WTC11 (cell line): ENCODE results near the gene AKIRIN1. TPM values are rescaled to one million over a fixed set of nuclear protein-coding genes. Genes with fewer than 3 reads are reported as not detected.
"Not testable (repeated sequence)": the region's sequence is repeated elsewhere in the genome, so short reads cannot be mapped to it uniquely, and the experiment has no call there.

Experiments used
- ATAC-seq: fragments of 200-7000 bp; cut with Tn5 transposase; 2 replicates; pipeline ENCODE4 v1.10.0; 2021; ENCODE audit warnings: mild to moderate bottlenecking, moderate library complexity
- CTCF ChIA-PET: fragments of 300-600 bp; sonication (Branson Sonifier 250); formaldehyde crosslinking; loops from one replicate; lab custom pipeline; 2021; ENCODE audit warnings: antibody characterized with exemption; lab: Charles Lee
- POLR2A ChIA-PET: fragments of 350-600 bp; sonication (Branson Sonifier 250); formaldehyde crosslinking; loops from one replicate; lab custom pipeline; 2021; ENCODE audit warnings: antibody characterized with exemption; lab: Charles Lee
- DNase-seq: peaks from one replicate; pipeline ENCODE4 v3.0.0; 2021; ENCODE audit warnings: low spot score
- H3K27ac Mint-ChIP-seq: 2 replicates; pipeline ENCODE4 v1.8.0; 2021; ENCODE audit warnings: mixed read lengths
- H3K27me3 Mint-ChIP-seq: 2 replicates; pipeline ENCODE4 v1.8.0; 2021; ENCODE audit warnings: low read depth, mild to moderate bottlenecking, moderate library complexity, mixed read lengths
- H3K36me3 Mint-ChIP-seq: 2 replicates; pipeline ENCODE4 v1.8.0; 2021; ENCODE audit warnings: mixed read lengths
- H3K4me1 Mint-ChIP-seq: 2 replicates; pipeline ENCODE4 v1.8.0; 2022; ENCODE audit warnings: mixed read lengths
- H3K4me3 Mint-ChIP-seq: 2 replicates; pipeline ENCODE4 v1.8.0; 2021; ENCODE audit warnings: mild to moderate bottlenecking, moderate library complexity, mixed read lengths
- H3K9me3 Mint-ChIP-seq: 2 replicates; pipeline ENCODE4 v1.8.0; 2021; ENCODE audit warnings: mixed read lengths
- CBFB ChIP-seq: sonication (generic); formaldehyde crosslinking; IDR thresholded peaks from 2 replicates; pipeline ENCODE4 v1.8.1; 2022; ENCODE audit warnings: mild to moderate bottlenecking, low read depth, missing genetic modification reagents
- E2F5 ChIP-seq: sonication (generic); formaldehyde crosslinking; IDR thresholded peaks from 2 replicates; pipeline ENCODE4 v1.8.1; 2022; ENCODE audit warnings: mild to moderate bottlenecking, moderate library complexity, missing genetic modification reagents
- ELF4 ChIP-seq: sonication (generic); formaldehyde crosslinking; IDR thresholded peaks from 2 replicates; pipeline ENCODE4 v1.8.1; 2022; ENCODE audit warnings: low read depth, mild to moderate bottlenecking, moderate library complexity, missing genetic modification reagents
- EMX1 ChIP-seq: fragments of 250-450 bp; sonication (Bioruptor Pico); IDR thresholded peaks from 2 replicates; pipeline ENCODE4 v1.8.0; 2021; ENCODE audit warnings: mild to moderate bottlenecking
- ETV6 ChIP-seq: sonication (generic); formaldehyde crosslinking; IDR thresholded peaks from 2 replicates; pipeline ENCODE4 v1.8.1; 2022; ENCODE audit warnings: mild to moderate bottlenecking, missing genetic modification reagents
- JAZF1 ChIP-seq: fragments of 250-450 bp; sonication (Bioruptor Pico); IDR thresholded peaks from 2 replicates; pipeline ENCODE4 v1.9.0; 2021; ENCODE audit warnings: moderate library complexity, mild to moderate bottlenecking, inconsistent platforms
- KAT7 ChIP-seq: sonication (generic); formaldehyde crosslinking; IDR thresholded peaks from 2 replicates; pipeline ENCODE4 v1.8.1; 2023; ENCODE audit warnings: missing genetic modification reagents, mild to moderate bottlenecking, borderline replicate concordance
- MAX ChIP-seq: sonication (generic); formaldehyde crosslinking; IDR thresholded peaks from 2 replicates; pipeline ENCODE4 v1.8.0; 2022; ENCODE audit warnings: mild to moderate bottlenecking, missing genetic modification reagents
- MXD4 ChIP-seq: fragments of 250-450 bp; sonication (Bioruptor Pico); IDR thresholded peaks from 2 replicates; pipeline ENCODE4 v1.8.0; 2021; ENCODE audit warnings: mild to moderate bottlenecking, moderate library complexity, borderline replicate concordance
- MYBL2 ChIP-seq: sonication (generic); formaldehyde crosslinking; IDR thresholded peaks from 2 replicates; pipeline ENCODE4 v1.8.1; 2023; ENCODE audit warnings: mild to moderate bottlenecking, moderate library complexity, missing genetic modification reagents
- RORB ChIP-seq: fragments of 250-450 bp; sonication (Bioruptor Pico); IDR thresholded peaks from 2 replicates; pipeline ENCODE4 v1.9.0; 2021; ENCODE audit warnings: mild to moderate bottlenecking
- ZMAT4 ChIP-seq: fragments of 250-450 bp; sonication (Bioruptor Pico); IDR thresholded peaks from 2 replicates; pipeline ENCODE4 v1.9.0; 2021; ENCODE audit warnings: mild to moderate bottlenecking
- ZNF317 ChIP-seq: sonication (generic); formaldehyde crosslinking; IDR thresholded peaks from 2 replicates; pipeline ENCODE4 v1.8.1; 2023; ENCODE audit warnings: low read depth, mild to moderate bottlenecking, moderate library complexity, missing genetic modification reagents, borderline replicate concordance
- ZNF416 ChIP-seq: fragments of 250-450 bp; sonication (Bioruptor Pico); IDR thresholded peaks from 2 replicates; pipeline ENCODE4 v1.9.0; 2021; ENCODE audit warnings: mild to moderate bottlenecking, inconsistent platforms
- total RNA-seq: library from RNA; stranded (reverse); gene quantifications from 3 replicates; pipeline ENCODE4 v1.2.3, GENCODE V29; 2021

Gene AKIRIN1
- total RNA-seq, 1 experiment from 2014 or later, result 183 TPM

- POLR2A ChIA-PET, H3K4me3 Mint-ChIP-seq: not testable (repeated sequence)
- H3K36me3 Mint-ChIP-seq, result peaks cover 20% of the 10 kb centered on the region
These were observed 12.9 kb upstream of the AKIRIN1 start for GRCh38 chr1:38978245-38978542.

GRCh38 chr1:38979380-38979779 lies 11.7 kb upstream of the AKIRIN1 start:
- CTCF ChIA-PET, H3K27ac Mint-ChIP-seq: not testable (repeated sequence)

More at GRCh38 chr1:38978245-38978542, 12.9 kb upstream of the AKIRIN1 start:
- H3K4me1 Mint-ChIP-seq, H3K27me3 Mint-ChIP-seq, ATAC-seq, DNase-seq, CTCF ChIA-PET, H3K27ac Mint-ChIP-seq: not testable (repeated sequence)
- peaks cover 23% of the 10 kb centered on the region for H3K9me3 Mint-ChIP-seq

GRCh38 chr1:38989979-38990378 lies 1.1 kb upstream of the AKIRIN1 start:
- Mint-ChIP-seq H3K36me3 (peaks cover 28% of the 10 kb centered on the region), H3K4me1 (peaks cover 55% of the 10 kb centered on the region), H3K4me3 (peak overlapping the region; percentile 54), H3K27me3 (no peaks in the 10 kb centered on the region), H3K9me3 (no peaks in the 10 kb centered on the region), H3K27ac (peak overlapping the region; percentile 95)
- CTCF ChIA-PET, result interaction anchor here (0.7 to 1.2 kb wide), 2 partner anchors 58 to 202 kb away, joined by 3 read pairs; no protein-coding TSS in a partner anchor
- TF ChIP-seq CBFB (no peak), ETV6 (no peak), ZMAT4 (no peak), KAT7 (no peak), RORB (CRISPR knock-in tag) (no peak), ZNF317 (CRISPR knock-in tag) (no peak)
- ATAC-seq (no peak), DNase-seq (no peak)
- POLR2A ChIA-PET, result interaction anchor here (0.6 to 1.2 kb wide), 6 partner anchors 9 to 284 kb away, joined by 3 to 5 read pairs (median 4); partner anchors contain the start of gene NDUFS5

More at GRCh38 chr1:38979380-38979779, 11.7 kb upstream of the AKIRIN1 start:
- H3K4me1 Mint-ChIP-seq, H3K4me3 Mint-ChIP-seq, DNase-seq, ATAC-seq, H3K27me3 Mint-ChIP-seq, POLR2A ChIA-PET: not testable (repeated sequence)
- Mint-ChIP-seq H3K36me3 (peaks cover 20% of the 10 kb centered on the region), H3K9me3 (peaks cover 23% of the 10 kb centered on the region)

- Mint-ChIP-seq H3K36me3 (peaks cover 32% of the 10 kb centered on the region), H3K9me3 (no peaks in the 10 kb centered on the region), H3K27me3 (no peaks in the 10 kb centered on the region), H3K4me3 (peak overlapping the region; percentile 54), H3K27ac (peak overlapping the region; percentile 95), H3K4me1 (peaks cover 57% of the 10 kb centered on the region)
- DNase-seq (no peak), ATAC-seq (no peak)
- TF ChIP-seq MXD4 (CRISPR knock-in tag), result no peak
- CTCF ChIA-PET, result interaction anchor here (0.6 to 1.0 kb wide), 5 partner anchors 26 to 70 kb away, joined by 3 to 6 read pairs (median 3); partner anchors contain the start of gene RHBDL2
- POLR2A ChIA-PET, result interaction anchor here (0.6 to 1.2 kb wide), 4 partner anchors 10 to 36 kb away, joined by 3 to 5 read pairs (median 3); partner anchors contain the start of gene NDUFS5
These were observed 714 bp upstream of the AKIRIN1 start for GRCh38 chr1:38990386-38990737.

GRCh38 chr1:38991638-38992411 lies 749 bp downstream of the AKIRIN1 start:
- ChIA-PET POLR2A (interaction anchor here (0.5 kb wide), 1 partner anchor 89 kb away, joined by 4 read pairs; no protein-coding TSS in a partner anchor), CTCF (no interaction called here)
- Mint-ChIP-seq H3K27me3 (no peaks in the 10 kb centered on the region), H3K36me3 (peaks cover 47% of the 10 kb centered on the region), H3K4me1 (peaks cover 54% of the 10 kb centered on the region), H3K9me3 (no peaks in the 10 kb centered on the region), H3K27ac (peak overlapping the region; percentile 89), H3K4me3 (peak overlapping the region; percentile 92)
- DNase-seq (peak; percentile 45), ATAC-seq (peak; percentile 10; the same call in 1 of the 2 replicates)
- TF ChIP-seq ZNF416 (CRISPR knock-in tag) (no peak), ELF4 (no peak), EMX1 (no peak), MYBL2 (CRISPR knock-in tag) (no peak), JAZF1 (CRISPR knock-in tag) (no peak), E2F5 (CRISPR knock-in tag) (no peak), MAX (CRISPR knock-in tag) (no peak)
